ENCODE results near the gene HNRNPUL2. TPM values are rescaled to one million over a fixed set of nuclear protein-coding genes. Genes with fewer than 3 reads are reported as not detected.

The HNRNPUL2 gene
- total and polyA plus RNA-seq, 2 donors (not counting 3 experiments of a cell fraction or from before 2014, with no cell fraction given): 18.3 to 56.2 TPM

DNA sequence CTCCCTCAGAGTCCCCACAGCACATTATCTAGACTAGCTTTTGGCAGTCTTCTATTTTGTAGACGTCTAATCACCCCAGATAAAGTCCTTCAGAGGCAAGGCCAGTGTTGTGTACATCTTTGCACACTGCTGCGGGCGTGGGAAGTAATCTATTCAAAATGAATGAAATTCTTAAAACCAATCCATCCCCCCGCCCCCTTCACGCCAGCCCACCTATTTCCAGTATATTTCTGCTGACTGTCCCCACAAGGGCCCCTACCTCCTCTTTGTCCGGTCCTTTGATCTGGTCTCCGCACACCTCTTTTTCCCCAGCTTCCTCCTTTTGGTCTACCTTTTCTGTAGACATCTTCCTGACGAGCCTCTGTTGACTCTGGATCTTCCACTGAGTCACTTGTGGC, 20.4 kb downstream of the HNRNPUL2 start:
- no peak overlapping the region for H3K27ac ChIP-seq (ENCODE audit: insufficient read depth, low read depth, low read length)
- H3K9ac ChIP-seq (replicated peaks; ENCODE audit: extremely low read depth, insufficient read depth, low read length): no peak overlapping the region
- intact Hi-C loops (cut with micrococcal nuclease): loop anchor here (1.0 to 5.0 kb wide), 4 partner anchors 40 to 106 kb away; partner anchors contain the start of genes C11orf98, CSKMT, INTS5 and MTA2
- peaks cover 25% of the 10 kb centered on the region for H3K4me1 ChIP-seq (ENCODE audit: control insufficient read depth, extremely low read depth, insufficient read depth, low read length)
- dilution Hi-C loops (cut with MboI; ENCODE audit: extremely low pct_ligation_motif_present, low sequenced_read_pairs): no loop called here
- H3K4me2 ChIP-seq (ENCODE audit: insufficient read depth, low read length): peak overlapping the region; percentile 82
- FAIRE-seq (no peak), DNase-seq (ENCODE audit: low read depth, low spot score) (no peak)
- H3K36me3 ChIP-seq (ENCODE audit: control insufficient read depth in 2 of 2, extremely low read depth in 1 of 2, insufficient read depth in 2 of 2, low read length in 2 of 2): peaks cover 2 to 7% of the 10 kb centered on the region in 2 experiments
- POLR2A ChIA-PET: interaction anchor here (0.6 to 1.5 kb wide), 4 partner anchors 41 to 135 kb away, joined by 3 to 19 read pairs (median 5); partner anchors contain the start of genes C11orf98, CSKMT and TUT1
- H3K9me1 ChIP-seq (replicated peaks; ENCODE audit: control insufficient read depth, extremely low read depth, insufficient read depth, low read length): no peaks in the 10 kb centered on the region
- no peaks in the 10 kb centered on the region for H3K27me3 ChIP-seq (ENCODE audit: control insufficient read depth in 2 of 2, insufficient read depth in 2 of 2, low read length in 2 of 2)
- no peak overlapping the region for H3K4me3 ChIP-seq (replicated peaks in 1 of 3; ENCODE audit: insufficient read depth in 1 of 3, low read depth in 1 of 3, low read length in 3 of 3)
- no peaks in the 10 kb centered on the region for H4K20me1 ChIP-seq (replicated peaks; ENCODE audit: control insufficient read depth, extremely low read depth, insufficient read depth, low read length)
- CTCF ChIA-PET: interaction anchor here (1.1 to 2.5 kb wide), 4 partner anchors 13 to 79 kb away, joined by 3 to 14 read pairs (median 4); partner anchors contain the start of genes C11orf98, CSKMT and HNRNPUL2
- no TSS peak for BruUV-seq (replicated peaks)
- no peaks in the 10 kb centered on the region for H3K9me3 ChIP-seq (replicated peaks; ENCODE audit: control insufficient read depth, insufficient read depth, low read length)
- H2AFZ ChIP-seq (ENCODE audit: low read depth, low read length): peak overlapping the region; percentile 89
- no peaks in the 10 kb centered on the region for H3K79me2 ChIP-seq (ENCODE audit: control insufficient read depth, insufficient read depth, low read length)
- no peak for TF ChIP-seq POLR2A (IDR thresholded peaks at IDR 0.05; ENCODE audit: low read depth, low read length)
- TF ChIP-seq MYC (IDR thresholded peaks at IDR 0.05; ENCODE audit: low read depth, low read length): no peak
- no peak for TF ChIP-seq POLR2AphosphoS5 (IDR thresholded peaks at IDR 0.05; ENCODE audit: insufficient read depth, low read depth, low read length)
- TF ChIP-seq, protein P1, sequence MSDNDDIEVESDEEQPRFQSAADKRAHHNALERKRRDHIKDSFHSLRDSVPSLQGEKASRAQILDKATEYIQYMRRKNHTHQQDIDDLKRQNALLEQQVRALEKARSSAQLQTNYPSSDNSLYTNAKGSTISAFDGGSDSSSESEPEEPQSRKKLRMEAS (IDR thresholded peaks at IDR 0.05; ENCODE audit: insufficient read depth, insufficient read length): no peak
- no peak for TF ChIP-seq GATA2 (IDR thresholded peaks at IDR 0.05; ENCODE audit: insufficient read depth, insufficient read length, low read depth, low read length)
- no peak for TF ChIP-seq EZH2 (IDR thresholded peaks at IDR 0.05; ENCODE audit: borderline replicate concordance, low read depth, low read length, severe bottlenecking)
- TF ChIP-seq, protein P2, sequence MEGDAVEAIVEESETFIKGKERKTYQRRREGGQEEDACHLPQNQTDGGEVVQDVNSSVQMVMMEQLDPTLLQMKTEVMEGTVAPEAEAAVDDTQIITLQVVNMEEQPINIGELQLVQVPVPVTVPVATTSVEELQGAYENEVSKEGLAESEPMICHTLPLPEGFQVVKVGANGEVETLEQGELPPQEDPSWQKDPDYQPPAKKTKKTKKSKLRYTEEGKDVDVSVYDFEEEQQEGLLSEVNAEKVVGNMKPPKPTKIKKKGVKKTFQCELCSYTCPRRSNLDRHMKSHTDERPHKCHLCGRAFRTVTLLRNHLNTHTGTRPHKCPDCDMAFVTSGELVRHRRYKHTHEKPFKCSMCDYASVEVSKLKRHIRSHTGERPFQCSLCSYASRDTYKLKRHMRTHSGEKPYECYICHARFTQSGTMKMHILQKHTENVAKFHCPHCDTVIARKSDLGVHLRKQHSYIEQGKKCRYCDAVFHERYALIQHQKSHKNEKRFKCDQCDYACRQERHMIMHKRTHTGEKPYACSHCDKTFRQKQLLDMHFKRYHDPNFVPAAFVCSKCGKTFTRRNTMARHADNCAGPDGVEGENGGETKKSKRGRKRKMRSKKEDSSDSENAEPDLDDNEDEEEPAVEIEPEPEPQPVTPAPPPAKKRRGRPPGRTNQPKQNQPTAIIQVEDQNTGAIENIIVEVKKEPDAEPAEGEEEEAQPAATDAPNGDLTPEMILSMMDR (IDR thresholded peaks at IDR 0.05; ENCODE audit: extremely low read depth in 1 of 2, insufficient read depth in 1 of 2, low read depth in 1 of 2, low read length in 2 of 2): no peak
- no peak for TF ChIP-seq FOS (IDR thresholded peaks at IDR 0.05; ENCODE audit: borderline replicate concordance, insufficient read depth, low read length)
- TF ChIP-seq JUN (IDR thresholded peaks at IDR 0.05; ENCODE audit: borderline replicate concordance, insufficient read depth, insufficient read length, low read depth): no peak
